GM12878 (cell line): Measurements from ENCODE around the gene NFIX. TPM values are rescaled to one million over a fixed set of nuclear protein-coding genes. Genes with fewer than 3 reads are reported as not detected.

Source experiments
- CTCF ChIP-seq, 3 experiments: IDR thresholded peaks in 2 of 3; conservative IDR thresholded peaks in 1 of 3; 2 replicates each; pipeline ENCODE4 v1.5.1; 2011; ENCODE audit warnings: low read depth in 3 of 3, low read length in 3 of 3, mild to moderate bottlenecking in 3 of 3, control low read depth in 2 of 3, moderate library complexity in 2 of 3, inconsistent platforms in 1 of 3, mixed read lengths in 1 of 3; ENCODE audit not compliant: control insufficient read depth in 2 of 3, insufficient read depth in 1 of 3; ENCODE audit errors: extremely low read depth in 1 of 3
- HDGF ChIP-seq: fragments of 450-650 bp; IDR thresholded peaks from 2 replicates; pipeline ENCODE4 v1.6.1; 2016; ENCODE audit warnings: antibody characterized with exemption
- RUNX3 ChIP-seq: IDR thresholded peaks from 2 replicates; pipeline ENCODE4 v1.6.1; 2012; ENCODE audit warnings: low read length, inconsistent platforms
- ZBTB4 ChIP-seq: fragments of 450-650 bp; formaldehyde crosslinking; IDR thresholded peaks from 2 replicates; pipeline ENCODE4 v1.4.0; 2022; ENCODE audit warnings: mild to moderate bottlenecking, moderate library complexity
- ZSCAN29 ChIP-seq: fragments of 450-650 bp; IDR thresholded peaks from 2 replicates; pipeline ENCODE4 v1.6.1; 2017; ENCODE audit warnings: mild to moderate bottlenecking, moderate library complexity
- polyA plus RNA-seq, 11 experiments: library from polyadenylated mRNA; depleted of rRNA in 4 of 11; unstranded in 6 of 11; stranded (reverse) in 5 of 11; fragments of >200 nt; fragmentation: Nextera tagmentation in 4 of 11; fragmentation: Illumina TruSeq in 1 of 11; extraction: Ambion mirVana in 4 of 11; extraction: Trizol in 1 of 11; gene quantifications; 1 replicate in 1 of 11; 2 replicates in 10 of 11; pipeline versions ENCODE4 v1.2.1 to v1.2.3, GENCODE V29; 2011 to 2016; ENCODE audit warnings: inconsistent platforms in 2 of 11, missing spikeins in 2 of 11, low read depth in 1 of 11
- total RNA-seq, 4 experiments: library from RNA; depleted of rRNA in 3 of 4; stranded (reverse); fragments of >200 nt in 3 of 4; fragmentation: Illumina TruSeq in 1 of 4; extraction: Trizol in 1 of 4; gene quantifications; 2 replicates each; pipeline versions ENCODE4 v1.2.1 to v1.2.3, GENCODE V29; 2013 to 2021
- TF ChIP-seq, protein P1 (sequence below): IDR thresholded peaks from 2 replicates; pipeline ENCODE4 v1.6.1; 2011; ENCODE audit warnings: borderline replicate concordance, low read depth, mild to moderate bottlenecking, moderate library complexity, low read length; ENCODE audit not compliant: insufficient read depth, poor library complexity, severe bottlenecking

The NFIX gene
- total and polyA plus RNA-seq, 10 of the 15 experiments (the other 5 are each of a cell fraction or from before 2014, with no cell fraction given), result 0.02 to 2.2 (median 0.28) TPM

DNA sequence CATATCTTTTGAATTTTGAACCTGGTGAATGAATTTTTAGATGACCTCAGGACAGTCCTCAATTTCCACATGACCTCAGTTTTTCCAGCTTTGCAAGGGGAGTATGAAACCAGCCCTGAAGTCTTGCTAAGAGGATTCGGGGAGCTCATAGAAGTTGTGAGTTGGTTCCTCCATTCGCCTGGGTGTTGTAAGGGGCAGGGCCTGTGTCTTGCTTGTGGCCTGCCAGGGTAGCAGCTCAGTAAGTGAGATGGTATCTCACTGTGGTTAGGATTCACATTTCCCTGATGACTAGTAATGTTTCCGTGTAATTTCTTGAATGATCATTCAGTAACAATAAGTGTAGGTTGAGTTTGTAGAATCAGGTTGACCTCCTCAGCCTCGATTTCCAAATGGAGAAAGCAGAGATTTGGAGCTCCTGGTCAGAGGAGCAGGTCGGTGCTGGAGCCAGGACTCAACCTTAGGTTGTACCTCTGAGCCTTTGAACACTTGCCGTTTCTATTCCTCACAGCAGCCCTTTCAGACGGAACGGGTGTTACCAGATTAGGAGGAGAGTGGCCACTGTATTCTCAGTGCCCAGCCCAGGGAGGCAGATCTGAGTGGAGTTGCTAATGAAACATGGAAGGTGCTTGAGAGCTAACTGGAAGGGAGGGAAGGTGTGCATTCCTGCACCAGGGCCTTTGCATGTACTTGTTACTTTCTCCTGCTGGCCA, 137.4 kb downstream of the NFIX start (continued):
- TF ChIP-seq CTCF (IDR thresholded peaks at IDR 0.05 in 2 of 3, conservative IDR thresholded peaks at IDR 0.05 in 1 of 3; ENCODE audit: control insufficient read depth in 2 of 3, extremely low read depth in 1 of 3, insufficient read depth in 1 of 3, low read depth in 3 of 3, low read length in 3 of 3) (no peak), RUNX3 (no peak), HDGF (no peak), ZSCAN29 (no peak), ZBTB4 (CRISPR knock-in tag) (no peak)
- TF ChIP-seq, protein P1, sequence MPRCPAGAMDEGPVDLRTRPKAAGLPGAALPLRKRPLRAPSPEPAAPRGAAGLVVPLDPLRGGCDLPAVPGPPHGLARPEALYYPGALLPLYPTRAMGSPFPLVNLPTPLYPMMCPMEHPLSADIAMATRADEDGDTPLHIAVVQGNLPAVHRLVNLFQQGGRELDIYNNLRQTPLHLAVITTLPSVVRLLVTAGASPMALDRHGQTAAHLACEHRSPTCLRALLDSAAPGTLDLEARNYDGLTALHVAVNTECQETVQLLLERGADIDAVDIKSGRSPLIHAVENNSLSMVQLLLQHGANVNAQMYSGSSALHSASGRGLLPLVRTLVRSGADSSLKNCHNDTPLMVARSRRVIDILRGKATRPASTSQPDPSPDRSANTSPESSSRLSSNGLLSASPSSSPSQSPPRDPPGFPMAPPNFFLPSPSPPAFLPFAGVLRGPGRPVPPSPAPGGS, result no peak
